IMR-90 (cell line): ENCODE measurements around the gene C6orf136. TPM values are rescaled to one million over a fixed set of nuclear protein-coding genes. Genes with fewer than 3 reads are reported as not detected.

Experiments used
- ATAC-seq: fragments of 200-7000 bp; cut with Tn5 transposase; 2 replicates; pipeline ENCODE4 v1.9.1; 2020; ENCODE audit warnings: low read depth, mild to moderate bottlenecking, moderate library complexity
- Bru-seq: library from RNA; stranded (reverse); fragments of 400-500 nt; gene quantifications from one replicate; lab custom pipeline; 2021; lab: Mats Ljungman, UMichigan
- BruChase-seq, 2 experiments: library from RNA; stranded (reverse); fragments of 400-500 nt; gene quantifications; one replicate each; lab custom pipeline; 2021; lab: Mats Ljungman, UMichigan
- BruUV-seq: library from RNA; stranded (reverse); fragments of 400-500 nt; replicated peaks from 2 replicates; lab custom pipeline; 2021; lab: Mats Ljungman, UMichigan
- CTCF ChIA-PET: fragments of 300-600 bp; formaldehyde crosslinking; extraction: SDS; loops from one replicate; lab custom pipeline; 2021; ENCODE audit warnings: antibody characterized with exemption; lab: Yijun Ruan, JAX
- POLR2A ChIA-PET: fragments of 300-600 bp; sonication (Branson Sonifier 250); formaldehyde crosslinking; loops from one replicate; lab custom pipeline; 2022; ENCODE audit warnings: antibody characterized with exemption; ENCODE audit not compliant: unreplicated experiment; lab: Charles Lee
- DNase-seq: peaks from one replicate; pipeline ENCODE4 v3.0.0; 2013
- H2AFZ ChIP-seq: replicated peaks from 2 replicates; pipeline ENCODE3; 2013; ENCODE audit warnings: low read length, mild to moderate bottlenecking; ENCODE audit not compliant: poor library complexity
- H2AK5ac ChIP-seq: 2 replicates; pipeline ENCODE4 v1.6.1; 2013; ENCODE audit warnings: low read depth, low read length, inconsistent platforms
- H2AK9ac ChIP-seq: replicated peaks from 2 replicates; pipeline ENCODE3; 2013; ENCODE audit warnings: mild to moderate bottlenecking, low read depth, low read length, moderate library complexity; ENCODE audit not compliant: poor library complexity
- H2BK120ac ChIP-seq: 2 replicates; pipeline ENCODE4 v1.6.1; 2013; ENCODE audit warnings: low read depth, low read length, inconsistent platforms
- H2BK15ac ChIP-seq: 3 replicates; pipeline ENCODE4 v1.6.1; 2013; ENCODE audit warnings: low read depth, low read length, inconsistent platforms
- H2BK20ac ChIP-seq: 2 replicates; pipeline ENCODE4 v1.6.1; 2013; ENCODE audit warnings: low read depth, mild to moderate bottlenecking, inconsistent platforms, low read length, moderate library complexity
- H2BK5ac ChIP-seq: 2 replicates; pipeline ENCODE4 v1.6.1; 2013; ENCODE audit warnings: mild to moderate bottlenecking, low read depth, low read length, inconsistent platforms; ENCODE audit not compliant: poor library complexity, severe bottlenecking
- H3K14ac ChIP-seq: replicated peaks from 2 replicates; pipeline ENCODE4 v1.6.1; 2013; ENCODE audit warnings: low read depth, low read length, inconsistent platforms
- H3K18ac ChIP-seq: 2 replicates; pipeline ENCODE4 v1.6.1; 2013; ENCODE audit warnings: low read depth, low read length, control low read depth
- H3K23ac ChIP-seq: 2 replicates; pipeline ENCODE4 v1.6.1; 2013; ENCODE audit warnings: low read depth, low read length, inconsistent platforms
- H3K27ac ChIP-seq: 2 replicates; pipeline ENCODE4 v1.5.1; 2013; ENCODE audit warnings: mild to moderate bottlenecking, control low read depth, low read length; ENCODE audit not compliant: insufficient read depth
- H3K27me3 ChIP-seq: 2 replicates; pipeline ENCODE4 v1.6.1; 2013; ENCODE audit warnings: low read length; ENCODE audit not compliant: control insufficient read depth, insufficient read depth
- H3K36me3 ChIP-seq: 2 replicates; pipeline ENCODE4 v1.6.1; 2013; ENCODE audit warnings: low read length, mixed read lengths; ENCODE audit not compliant: control insufficient read depth, insufficient read depth
- H3K4ac ChIP-seq: 2 replicates; pipeline ENCODE4 v1.6.1; 2013; ENCODE audit warnings: low read depth, low read length, inconsistent platforms
- H3K4me1 ChIP-seq: 2 replicates; pipeline ENCODE4 v1.6.1; 2013; ENCODE audit warnings: low read length, mixed read lengths; ENCODE audit not compliant: control insufficient read depth, insufficient read depth
- H3K4me2 ChIP-seq: 2 replicates; pipeline ENCODE4 v1.6.1; 2013; ENCODE audit warnings: low read depth, mild to moderate bottlenecking, control low read depth, low read length, moderate library complexity
- H3K4me3 ChIP-seq: 2 replicates; pipeline ENCODE4 v1.5.1; 2013; ENCODE audit warnings: low read depth, mild to moderate bottlenecking, control low read depth, low read length, moderate library complexity; ENCODE audit not compliant: insufficient read depth
- H3K56ac ChIP-seq: 2 replicates; pipeline ENCODE4 v1.6.1; 2013; ENCODE audit warnings: low read length, inconsistent platforms; ENCODE audit not compliant: insufficient read depth; ENCODE audit errors: extremely low read depth
- H3K79me1 ChIP-seq, 2 experiments: 2 replicates each; pipeline ENCODE4 v1.6.1; 2013; ENCODE audit warnings: low read length in 2 of 2, inconsistent platforms in 1 of 2, low read depth in 1 of 2
- H3K9ac ChIP-seq: 2 replicates; pipeline ENCODE4 v1.6.1; 2013; ENCODE audit warnings: low read depth, low read length, control low read depth
- H3K9me1 ChIP-seq: 2 replicates; pipeline ENCODE4 v1.6.1; 2013; ENCODE audit warnings: low read length, inconsistent platforms; ENCODE audit not compliant: insufficient read depth
- H3K9me3 ChIP-seq: 2 replicates; pipeline ENCODE4 v1.6.1; 2013; ENCODE audit warnings: low read length; ENCODE audit not compliant: control insufficient read depth, insufficient read depth
- H4K20me1 ChIP-seq: 2 replicates; pipeline ENCODE4 v1.6.1; 2013; ENCODE audit warnings: low read length, inconsistent platforms; ENCODE audit not compliant: insufficient read depth
- H4K5ac ChIP-seq: 2 replicates; pipeline ENCODE4 v1.6.1; 2013; ENCODE audit warnings: mild to moderate bottlenecking, low read depth, low read length, control low read depth
- H4K8ac ChIP-seq, 2 experiments: 2 replicates each; pipeline ENCODE4 v1.6.1; 2013; ENCODE audit warnings: low read depth in 2 of 2, low read length in 2 of 2, control low read depth in 1 of 2, inconsistent platforms in 1 of 2
- H4K91ac ChIP-seq: 2 replicates; pipeline ENCODE4 v1.6.1; 2013; ENCODE audit warnings: low read depth, low read length, inconsistent platforms; ENCODE audit not compliant: insufficient read depth
- CEBPB ChIP-seq: IDR thresholded peaks from 2 replicates; pipeline ENCODE4 v1.6.1; 2012; ENCODE audit warnings: low read depth, low read length, improper control_type of control experiment
- ELK1 ChIP-seq: fragments of 150-350 bp; IDR thresholded peaks from 2 replicates; pipeline ENCODE4 v1.6.1; 2016; ENCODE audit warnings: low read depth, mild to moderate bottlenecking, low read length, moderate library complexity, borderline replicate concordance
- FOS ChIP-seq: fragments of 150-350 bp; IDR thresholded peaks from 2 replicates; pipeline ENCODE4 v1.6.1; 2016; ENCODE audit warnings: low read depth, low read length
- MAZ ChIP-seq: IDR thresholded peaks from 2 replicates; pipeline ENCODE4 v1.6.1; 2012; ENCODE audit warnings: low read depth, mild to moderate bottlenecking, low read length, improper control_type of control experiment, moderate library complexity, borderline replicate concordance
- RFX5 ChIP-seq: IDR thresholded peaks from 2 replicates; pipeline ENCODE4 v1.8.0; 2012; ENCODE audit warnings: low read depth, mild to moderate bottlenecking, low read length, moderate library complexity
- SMC3 ChIP-seq: fragments of 150-350 bp; IDR thresholded peaks from 2 replicates; pipeline ENCODE4 v1.6.1; 2016; ENCODE audit warnings: low read depth, mild to moderate bottlenecking, antibody characterized with exemption, low read length, moderate library complexity
- WGBS, 2 experiments: methylation state at CpG; one replicate each; pipeline versions ENCODE4 v1.1.5 to v1.1.7; 2013; ENCODE audit warnings: missing lambda C conversion rate in 2 of 2; ENCODE audit not compliant: insufficient read length in 1 of 2; ENCODE audit errors: extremely low coverage in 2 of 2; 5-methylcytosine and 5-hydroxymethylcytosine counted together
- dilution Hi-C: fragments of 300-500 bp; cut with HindIII; formaldehyde crosslinking; loops from one replicate; pipeline ENCODE4 v1.14.3; 2018; ENCODE audit warnings: low sequenced_read_pairs; ENCODE audit not compliant: unreplicated experiment
- in situ Hi-C: fragments of 300-500 bp; cut with MboI; formaldehyde crosslinking; loops from 3 replicates; pipeline ENCODE4 v1.14.3; 2019; ENCODE audit warnings: low sequenced_read_pairs, inconsistent platforms, mixed read lengths
- intact Hi-C: fragments of 100-400 bp; cut with micrococcal nuclease; formaldehyde crosslinking; loops from 2 replicates; pipeline ENCODE4 v1.10.0; 2022
- long read RNA-seq: library from polyadenylated mRNA; unstranded; transcript quantifications from one replicate; pipeline ENCODE4 v2.0.0, GENCODE V29; 2021; ENCODE audit not compliant: unreplicated experiment
- polyA plus RNA-seq, 3 experiments: library from polyadenylated mRNA; depleted of rRNA; stranded (reverse); fragments of >200 nt; gene quantifications; 2 replicates each; pipeline ENCODE4 v1.2.3, GENCODE V29; 2012; ENCODE audit warnings: low replicate concordance in 1 of 3
- total RNA-seq: library from RNA; depleted of rRNA; stranded (reverse); fragments of >200 nt; gene quantifications from 2 replicates; pipeline ENCODE4 v1.2.3, GENCODE V29; 2012; rRNA removed

C6orf136 gene
- total RNA-seq (1.1 and 1.4 TPM in 2 replicates), polyA plus RNA-seq (2012; rRNA removed) (11.7 and 12.8 TPM in 2 replicates), Bru-seq, nascent RNA (percentile 48 among the genes with signal in this experiment), BruChase-seq, experiment 1, labeled RNA remaining after a 6-hour chase (percentile 66 among the genes with signal in this experiment), BruChase-seq, experiment 2, labeled RNA remaining after a 2-hour chase (percentile 52 among the genes with signal in this experiment)
- polyA plus RNA-seq (2012; cell fraction: cytosol; rRNA removed): 10.8 and 15.8 TPM in 2 replicates
- 30.4 and 39.8 TPM in 2 replicates for polyA plus RNA-seq (2012; cell fraction: nucleus; rRNA removed; ENCODE audit: low replicate concordance)
- long read RNA-seq, partial matches to known transcripts: 4 of 7 reads
- long read RNA-seq, other reads (novel, unspliced or antisense): 0 of 7 reads

- POLR2A ChIA-PET: interaction anchor here (0.6 kb wide), 5 partner anchors 18 to 215 kb away, joined by 4 to 10 read pairs (median 8); no protein-coding TSS in a partner anchor
- DNase-seq (peak; percentile 91), ATAC-seq (peak; percentile 90)
- Histone ChIP-seq H3K27me3 (no peaks in the 10 kb centered on the region), H4K5ac (peak within 1 kb of the TSS; percentile 75), H2AK5ac (peak within 1 kb of the TSS; percentile 45), H3K9me1 (no peaks in the 10 kb centered on the region; the same call in 1 of the 2 replicates), H3K36me3 (peaks cover 31% of the 10 kb centered on the region), H4K8ac (peak within 1 kb of the TSS; percentile 53 to 81; a peak in 3 of 4 replicates), H3K9me3 (no peaks in the 10 kb centered on the region), H3K56ac (peak within 1 kb of the TSS; percentile 60), H3K79me1 (peaks cover 13 to 40% of the 10 kb centered on the region in 2 experiments; a peak in 3 of 4 replicates), H2BK20ac (no peak within 1 kb of the TSS), H2AFZ (peak within 1 kb of the TSS; percentile 99), H3K4me3 (peak within 1 kb of the TSS; percentile 93), H4K91ac (peak within 1 kb of the TSS; percentile 68; the same call in 1 of the 2 replicates), H4K20me1 (peaks cover 4% of the 10 kb centered on the region; the same call in 1 of the 2 replicates), H3K9ac (peak within 1 kb of the TSS; percentile 85), H3K27ac (peak within 1 kb of the TSS; percentile 86), H3K23ac (peak within 1 kb of the TSS; percentile 61), H2BK5ac (peak within 1 kb of the TSS; percentile 79), H2BK120ac (no peak within 1 kb of the TSS), H3K4ac (peak within 1 kb of the TSS; percentile 34), H3K4me2 (peak within 1 kb of the TSS; percentile 93), H3K14ac (peak within 1 kb of the TSS; percentile 49), H2AK9ac (peak within 1 kb of the TSS; percentile 95), H3K18ac (peak within 1 kb of the TSS; percentile 1; the same call in 1 of the 2 replicates), H3K4me1 (no peaks in the 10 kb centered on the region), H2BK15ac (no peak within 1 kb of the TSS; the same call in 2 of the 3 replicates)
- CTCF ChIA-PET: no interaction called here
- 9% methylated on average over 13 of the region's 37 CpGs; no CpG with 5 or more reads in 1 of the 2 experiments for WGBS, 2 experiments
- dilution Hi-C loops (no loop called here), in situ Hi-C loops (no loop called here), intact Hi-C loops (no loop called here)
- BruUV-seq: no TSS peak
- no peak for TF ChIP-seq ELK1
- TF ChIP-seq SMC3: no peak
- peak; percentile 81 for TF ChIP-seq CEBPB
- no peak for TF ChIP-seq RFX5
- TF ChIP-seq FOS: no peak
- peak; percentile 38; the same call in 1 of the 2 replicates for TF ChIP-seq MAZ
Observed at GRCh38 chr6:30646450-30647241, at the start of gene C6orf136. TSS of gene C6orf136 (plus strand) at chr6:30647133. CDS start at chr6:30647232, 99 bp downstream.
